H1 (cell line): ENCODE data around the gene CEP41. TPM values are rescaled to one million over a fixed set of nuclear protein-coding genes. Genes with fewer than 3 reads are reported as not detected.

ENCODE experiments used
- ASH2L ChIP-seq: fragments of 200-600, 300-600 bp; sonication (generic); IDR thresholded peaks from one replicate; pipeline ENCODE4 v1.7.1; 2017; ENCODE audit warnings: low read length
- BACH1 ChIP-seq: IDR thresholded peaks from 2 replicates; pipeline ENCODE4 v1.6.1; 2012; ENCODE audit warnings: low read length, improper control_type of control experiment
- BCL11A ChIP-seq, 2 experiments: IDR thresholded peaks; one replicate each; pipeline ENCODE4 v1.6.1; 2011; ENCODE audit warnings: low read depth in 2 of 2, low read length in 2 of 2, mild to moderate bottlenecking in 2 of 2
- CHD7 ChIP-seq: fragments of 300-600 bp; sonication (generic); IDR thresholded peaks from 2 replicates; pipeline ENCODE4 v1.7.1; 2012; ENCODE audit warnings: low read length, moderate library complexity, mild to moderate bottlenecking, inconsistent platforms; ENCODE audit not compliant: insufficient replicate concordance
- GTF2F1 ChIP-seq: IDR thresholded peaks from 2 replicates; pipeline ENCODE4 v1.6.1; 2012; ENCODE audit warnings: low read depth, low read length, improper control_type of control experiment, borderline replicate concordance
- HDAC2 ChIP-seq, 2 experiments: fragments of 300-600 bp in 1 of 2; sonication (generic) in 1 of 2; IDR thresholded peaks; 2 replicates each; pipeline ENCODE4 v1.6.1; 2011 to 2012; ENCODE audit warnings: low read depth in 2 of 2, low read length in 2 of 2, mild to moderate bottlenecking in 2 of 2, moderate library complexity in 2 of 2, borderline replicate concordance in 1 of 2, inconsistent platforms in 1 of 2
- KDM1A ChIP-seq: fragments of 200-600, 300-600 bp; sonication (generic); IDR thresholded peaks from 2 replicates; pipeline ENCODE4 v1.7.1; 2016; ENCODE audit warnings: mild to moderate bottlenecking, low read length, borderline replicate concordance
- MAX ChIP-seq: IDR thresholded peaks from 2 replicates; pipeline ENCODE4 v1.6.1; 2012; ENCODE audit warnings: inconsistent platforms
- NRF1 ChIP-seq: IDR thresholded peaks from 2 replicates; pipeline ENCODE4 v1.6.1; 2011; ENCODE audit warnings: mild to moderate bottlenecking, low read depth, low read length, improper control_type of control experiment
- PHF8 ChIP-seq: fragments of 200-600 bp; sonication (generic); conservative IDR thresholded peaks from 2 replicates; pipeline ENCODE4 v1.7.1; 2012; ENCODE audit warnings: low read depth, mild to moderate bottlenecking, inconsistent platforms, low read length, moderate library complexity
- RFX5 ChIP-seq: IDR thresholded peaks from 2 replicates; pipeline ENCODE4 v1.6.1; 2011; ENCODE audit warnings: low read depth, low read length, improper control_type of control experiment, borderline replicate concordance
- TAF1 ChIP-seq: IDR thresholded peaks from 2 replicates; pipeline ENCODE4 v1.6.1; 2011; ENCODE audit warnings: mild to moderate bottlenecking, low read depth, low read length
- polyA plus RNA-seq, 7 experiments: library from polyadenylated mRNA; depleted of rRNA in 3 of 7; stranded (reverse) in 5 of 7; unstranded in 2 of 7; fragments of >200 nt in 5 of 7; fragments of 200-250 nt in 2 of 7; gene quantifications; 1 replicate in 5 of 7; 2 replicates in 1 of 7; 4 replicates in 1 of 7; pipeline versions ENCODE4 v1.2.1 to v1.2.3, GENCODE V29; 2011 to 2013; ENCODE audit warnings: missing spikeins in 2 of 7, mixed read lengths in 2 of 7
- total RNA-seq: library from RNA; stranded (reverse); fragmentation: NEBNext Ultra II Directional; extraction: Animal tissue kit (Norgen Biotek cat#: 25700); gene quantifications from 2 replicates; pipeline ENCODE4 v1.2.1, GENCODE V29; 2021

Gene CEP41
- total and polyA plus RNA-seq, 2 of the 8 experiments (the other 6 are each of a cell fraction or from before 2014, with no cell fraction given), result 9.3 to 12.8 TPM

GRCh38 chr7:130421684-130422083 lies 19.1 kb downstream of the CEP41 start (continued):
- no peak for TF ChIP-seq CHD7
- no peak for TF ChIP-seq ASH2L
- TF ChIP-seq MAX, result no peak
- no peak for TF ChIP-seq BACH1
- no peak for TF ChIP-seq NRF1
- TF ChIP-seq KDM1A, result no peak
- TF ChIP-seq RFX5, result no peak
- TF ChIP-seq GTF2F1, result no peak
- no peak for TF ChIP-seq HDAC2 (IDR thresholded peaks at IDR 0.05; ENCODE audit: borderline replicate concordance in 1 of 2, low read depth in 2 of 2, low read length in 2 of 2)
- no peak for TF ChIP-seq BCL11A (IDR thresholded peaks at IDR 0.05; ENCODE audit: low read depth in 2 of 2, low read length in 2 of 2)
- no peak for TF ChIP-seq TAF1
- no peak for TF ChIP-seq PHF8
